ENCODE measurements around the gene PHLDB2.
"Not testable (repeated sequence)": the region's sequence is repeated elsewhere in the genome, so short reads cannot be mapped to it uniquely, and the experiment has no call there.

The PHLDB2 gene

GRCh38 chr3:111859061-111859973 is at the start of gene PHLDB2:
Gene PHLDB2 (plus strand): TSS chr3:111859265. CDS start chr3:111884078, 24,813 bp downstream.
- peak; percentile 96 for DNase-seq (ENCODE audit: low read depth, low spot score)

- DNase-seq (ENCODE audit: low read depth, low spot score) = peak; percentile 46
These were observed 48.2 kb upstream of the PHLDB2 start for GRCh38 chr3:111810909-111811308.

- no peak for DNase-seq (ENCODE audit: low read depth, low spot score)
These were observed 47.3 kb upstream of the PHLDB2 start for GRCh38 chr3:111811811-111812210.

GRCh38 chr3:111812701-111813100 is 46.4 kb upstream of the PHLDB2 start:
- DNase-seq (ENCODE audit: low read depth, low spot score) = no peak

- no peak for DNase-seq (ENCODE audit: low read depth, low spot score)
These were observed 45.6 kb upstream of the PHLDB2 start for GRCh38 chr3:111813441-111813840.

- no peak for DNase-seq (ENCODE audit: low read depth, low spot score)
These were observed 45.1 kb upstream of the PHLDB2 start for GRCh38 chr3:111813979-111814378.

- DNase-seq (ENCODE audit: low read depth, low spot score) = not testable (repeated sequence)
These were observed 42.3 kb upstream of the PHLDB2 start for GRCh38 chr3:111816771-111817170.

GRCh38 chr3:111819927-111820326 is 39.1 kb upstream of the PHLDB2 start:
- DNase-seq (ENCODE audit: low read depth, low spot score) = peak; percentile 30

- DNase-seq (ENCODE audit: low read depth, low spot score) = no peak
These were observed 38.4 kb upstream of the PHLDB2 start for GRCh38 chr3:111820651-111821050.

- no peak for DNase-seq (ENCODE audit: low read depth, low spot score)
These were observed 37.2 kb upstream of the PHLDB2 start for GRCh38 chr3:111821891-111822290.

- no peak for DNase-seq (ENCODE audit: low read depth, low spot score)
These were observed 36.3 kb upstream of the PHLDB2 start for GRCh38 chr3:111822804-111823203.

- DNase-seq (ENCODE audit: low read depth, low spot score) = no peak
These were observed 35.7 kb upstream of the PHLDB2 start for GRCh38 chr3:111823341-111823855.

GRCh38 chr3:111824351-111824750 is 34.7 kb upstream of the PHLDB2 start:
- no peak for DNase-seq (ENCODE audit: low read depth, low spot score)

- DNase-seq (ENCODE audit: low read depth, low spot score) = no peak
These were observed 31.2 kb upstream of the PHLDB2 start for GRCh38 chr3:111827871-111828270.

- no peak for DNase-seq (ENCODE audit: low read depth, low spot score)
These were observed 30.5 kb upstream of the PHLDB2 start for GRCh38 chr3:111828530-111828929.

GRCh38 chr3:111829023-111829422 is 30.0 kb upstream of the PHLDB2 start:
- peak; percentile 13 for DNase-seq (ENCODE audit: low read depth, low spot score)

GRCh38 chr3:111831840-111832239 is 27.2 kb upstream of the PHLDB2 start:
- DNase-seq (ENCODE audit: low read depth, low spot score) = peak; percentile 89

- DNase-seq (ENCODE audit: low read depth, low spot score) = no peak
These were observed 22.0 kb upstream of the PHLDB2 start for GRCh38 chr3:111837112-111837511.

GRCh38 chr3:111838133-111838532 is 20.9 kb upstream of the PHLDB2 start:
- no peak for DNase-seq (ENCODE audit: low read depth, low spot score)

- no peak for DNase-seq (ENCODE audit: low read depth, low spot score)
These were observed 13.0 kb upstream of the PHLDB2 start for GRCh38 chr3:111846039-111846438.

GRCh38 chr3:111846717-111847116 is 12.3 kb upstream of the PHLDB2 start:
- DNase-seq (ENCODE audit: low read depth, low spot score) = peak; percentile 20

GRCh38 chr3:111848283-111848682 is 10.8 kb upstream of the PHLDB2 start:
- no peak for DNase-seq (ENCODE audit: low read depth, low spot score)

GRCh38 chr3:111848778-111849177 is 10.3 kb upstream of the PHLDB2 start:
- no peak for DNase-seq (ENCODE audit: low read depth, low spot score)

Data from astrocyte of the hippocampus (primary cell).